ENCODE results near the gene RPL10.

Gene RPL10

GRCh38 chrX:154401918-154402621 lies 3.9 kb downstream of the RPL10 start:
- DNase-seq = no peak

DNA sequence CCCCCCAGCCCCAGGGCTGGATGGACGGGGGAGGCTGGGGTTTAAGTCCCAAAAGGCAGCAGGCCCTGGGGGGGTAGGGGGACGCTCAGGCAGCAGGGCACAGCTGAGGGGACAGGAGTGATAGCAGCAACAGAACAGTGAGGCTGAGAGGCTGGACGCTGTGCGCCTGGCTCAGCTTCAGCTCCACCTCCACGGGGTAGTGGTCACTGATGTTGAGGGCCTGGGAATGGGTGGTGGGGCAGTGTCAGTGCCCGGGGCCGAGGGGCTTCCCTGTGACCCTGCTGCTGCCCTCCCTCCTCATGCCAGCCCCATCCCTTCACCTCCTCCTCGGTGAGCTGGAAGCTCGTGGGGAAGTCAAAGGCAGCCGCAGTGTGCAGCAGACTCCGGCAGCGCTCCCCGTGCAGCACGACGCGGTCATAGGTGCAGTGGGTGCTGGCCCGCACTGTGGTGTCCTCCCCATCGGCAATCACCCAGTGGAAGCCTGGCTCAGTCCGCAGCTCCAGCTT lies 4.5 kb downstream of the RPL10 start:
- DNase-seq = no peak

DNA sequence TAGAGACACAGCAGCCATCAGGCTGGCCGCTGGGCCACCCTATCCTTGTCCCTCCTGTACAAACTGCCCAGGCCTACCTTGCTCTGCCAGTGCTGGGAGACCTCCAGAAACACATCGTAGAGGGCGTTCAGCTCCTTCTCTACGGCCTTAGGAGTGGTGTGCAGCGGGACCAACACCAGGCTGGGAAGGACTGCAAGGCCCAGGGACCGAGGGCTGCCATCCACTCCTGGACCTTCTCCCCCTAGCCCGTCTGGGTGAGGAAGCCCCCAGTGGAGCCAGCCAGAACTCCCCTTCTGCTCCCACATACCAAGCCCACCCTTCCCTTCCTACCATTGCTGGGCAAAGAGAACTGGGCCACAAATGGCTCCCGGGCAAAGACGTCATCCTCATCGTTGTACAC lies 5.0 kb downstream of the RPL10 start:
- no peak for DNase-seq

- DNase-seq = no peak
Observed at GRCh38 chrX:154403858-154404257, 5.7 kb downstream of the RPL10 start.

GRCh38 chrX:154404625-154405192 lies 6.5 kb downstream of the RPL10 start:
- DNase-seq = no peak

DNA sequence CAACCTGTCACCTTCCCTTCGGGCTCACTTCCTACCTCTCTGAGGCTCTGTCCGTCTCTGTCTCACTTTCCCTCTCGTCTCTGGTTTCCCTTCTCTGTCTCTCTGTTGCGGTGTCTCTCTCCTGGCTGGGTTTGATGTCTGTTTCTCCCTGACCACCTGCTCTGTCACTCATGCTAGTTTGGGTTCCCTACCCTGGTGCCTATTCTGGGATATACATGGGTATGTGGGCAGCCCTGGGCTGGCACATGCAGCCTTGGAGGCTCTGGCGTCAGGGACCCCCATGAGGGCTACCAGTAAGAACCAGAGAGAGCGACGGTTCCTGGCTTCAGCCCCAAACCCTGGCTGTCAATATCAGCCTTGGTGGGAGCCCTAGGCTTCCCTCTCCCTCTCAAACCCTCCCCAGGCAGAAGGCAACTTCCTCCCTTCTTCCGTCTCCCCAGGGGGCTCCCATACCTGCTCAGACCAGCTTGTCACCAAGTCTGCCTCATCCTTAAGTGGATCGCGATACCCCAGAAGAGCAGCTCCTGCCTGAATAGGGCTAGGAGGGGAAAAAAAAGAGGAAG lies 10.6 kb downstream of the RPL10 start:
- no peak for DNase-seq

- DNase-seq = peak; percentile 89
Observed at GRCh38 chrX:154409222-154409871, 11.2 kb downstream of the RPL10 start, which contains the start of gene DNASE1L1. DNASE1L1 (minus strand) TSS chrX:154409254; CDS start chrX:154405568, 3,686 bp downstream.

DNA sequence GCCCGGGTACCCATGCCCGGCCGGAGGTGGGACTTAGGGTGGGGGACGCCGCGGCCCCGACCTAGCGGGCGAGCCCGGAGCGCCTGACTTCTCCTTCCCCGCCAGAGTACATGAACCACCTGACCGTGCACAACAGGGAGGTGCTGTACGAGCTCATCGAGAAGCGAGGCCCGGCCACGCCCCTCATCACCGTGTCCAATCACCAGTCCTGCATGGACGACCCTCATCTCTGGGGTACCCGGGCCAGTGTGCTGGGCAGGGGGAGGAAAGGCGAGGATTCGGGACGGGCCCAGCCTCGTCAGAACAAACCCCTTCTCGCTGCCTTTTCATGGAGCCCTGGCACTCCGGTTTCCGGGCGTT lies 13.8 kb downstream of the RPL10 start:
- DNase-seq = peak; percentile 42

DNA sequence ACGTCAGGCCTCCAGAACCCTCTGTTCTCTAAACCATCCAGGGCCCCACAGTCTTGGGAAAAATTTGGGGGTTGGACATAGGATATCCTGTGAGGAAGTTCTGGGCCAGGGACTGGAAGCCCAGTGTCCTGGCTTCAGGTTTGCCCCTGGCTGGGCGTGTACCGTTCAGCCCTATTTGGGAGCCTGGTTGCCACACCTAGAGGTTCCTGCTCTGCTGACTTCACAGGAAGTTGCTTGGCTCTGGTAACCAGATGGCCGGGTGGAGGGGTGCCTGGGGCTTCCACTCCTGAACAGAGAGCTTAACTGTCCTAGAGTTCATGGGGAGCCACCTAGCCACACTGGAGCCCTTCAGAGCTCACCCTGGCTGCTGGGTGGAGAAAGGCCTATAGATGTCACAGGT lies 14.3 kb downstream of the RPL10 start:
- DNase-seq = peak; percentile 37

DNA sequence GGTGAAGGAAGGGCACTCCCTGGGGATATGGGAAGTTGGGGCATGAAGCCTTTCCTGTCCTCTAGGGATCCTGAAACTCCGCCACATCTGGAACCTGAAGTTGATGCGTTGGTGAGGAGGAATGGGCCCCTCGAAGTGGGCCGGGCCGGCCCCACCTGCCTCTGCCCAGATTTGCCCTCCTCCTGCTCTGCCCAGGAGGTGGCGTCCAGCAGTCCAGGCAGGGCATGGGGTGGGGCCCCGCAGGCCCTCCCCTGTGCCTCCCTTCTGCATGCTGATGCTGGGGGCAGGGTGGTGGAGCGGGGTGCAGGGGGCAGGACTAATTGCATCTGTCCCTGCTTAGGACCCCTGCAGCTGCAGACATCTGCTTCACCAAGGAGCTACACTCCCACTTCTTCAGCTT lies 15.0 kb downstream of the RPL10 start:
- no peak for DNase-seq

GRCh38 chrX:154417157-154417556 lies 19.0 kb downstream of the RPL10 start:
- DNase-seq = no peak

DNA sequence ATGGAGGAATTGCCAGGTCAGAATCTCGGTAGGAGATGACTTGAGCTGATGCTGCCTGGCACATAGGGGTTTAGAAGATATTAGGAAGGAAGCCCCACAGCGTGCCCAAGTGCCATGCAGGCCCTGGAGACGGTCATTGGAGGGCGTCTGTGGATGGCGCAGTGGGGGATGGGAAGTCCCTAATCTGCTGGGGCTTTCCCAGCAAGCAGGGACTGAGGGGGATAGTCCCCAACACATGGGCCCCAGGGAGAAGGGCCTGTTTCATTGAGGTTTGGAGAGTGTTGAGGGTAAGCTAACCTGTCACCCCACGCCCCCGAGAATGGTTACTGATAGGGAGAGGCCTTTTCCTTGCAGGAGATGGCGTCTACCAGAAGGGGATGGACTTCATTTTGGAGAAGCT lies 21.0 kb downstream of the RPL10 start:
- DNase-seq = no peak

DNA sequence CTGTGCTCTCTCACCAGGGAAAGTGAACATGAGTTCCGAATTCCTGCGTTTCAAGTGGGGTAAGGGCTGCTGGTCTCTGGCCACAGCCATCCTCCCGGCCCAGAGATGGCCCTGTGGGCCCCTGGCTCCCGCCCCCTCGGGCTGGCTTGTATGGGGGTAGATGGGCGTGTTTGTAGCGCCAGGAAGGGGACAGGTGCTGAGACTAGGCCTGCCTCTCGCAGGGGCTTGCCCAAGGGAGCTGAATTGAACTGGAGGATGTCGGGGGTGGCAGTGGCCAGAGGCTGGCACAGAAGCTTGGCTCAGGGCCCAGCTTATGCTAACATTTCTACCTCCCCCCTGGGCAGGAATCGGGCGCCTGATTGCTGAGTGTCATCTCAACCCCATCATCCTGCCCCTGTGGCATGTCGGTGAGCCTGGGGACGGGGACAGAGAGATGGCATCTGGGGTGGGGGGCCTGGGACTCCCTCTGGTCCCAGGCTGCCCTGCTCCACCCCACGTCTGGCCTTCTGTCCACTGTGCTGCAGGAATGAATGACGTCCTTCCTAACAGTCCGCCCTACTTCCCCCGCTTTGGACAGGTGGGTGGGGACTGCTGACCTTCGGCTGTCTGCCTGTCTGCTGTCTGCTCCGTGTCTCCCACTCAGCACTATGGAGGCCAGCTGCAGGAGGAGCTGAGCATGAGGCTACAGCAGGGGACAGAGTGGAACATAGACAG lies 21.7 kb downstream of the RPL10 start:
- DNase-seq = no peak

DNA sequence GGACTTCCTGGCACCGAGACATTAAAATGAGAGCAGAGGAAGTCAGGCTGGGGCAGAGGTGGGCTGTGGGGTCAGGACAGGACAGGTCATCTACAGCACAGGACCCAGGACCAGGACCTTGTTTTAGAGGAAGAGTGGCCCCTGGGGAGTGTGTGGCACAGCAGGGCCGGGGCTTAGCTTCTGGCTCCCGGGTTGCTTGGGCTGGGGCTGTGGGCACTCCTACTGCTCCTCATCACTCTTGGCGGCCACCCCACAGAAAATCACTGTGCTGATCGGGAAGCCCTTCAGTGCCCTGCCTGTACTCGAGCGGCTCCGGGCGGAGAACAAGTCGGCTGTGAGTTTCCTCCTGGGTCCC lies 22.2 kb downstream of the RPL10 start:
- no peak for DNase-seq

- peak; percentile 56 for DNase-seq
Observed at GRCh38 chrX:154426916-154427770, 29.0 kb downstream of the RPL10 start.

DNA sequence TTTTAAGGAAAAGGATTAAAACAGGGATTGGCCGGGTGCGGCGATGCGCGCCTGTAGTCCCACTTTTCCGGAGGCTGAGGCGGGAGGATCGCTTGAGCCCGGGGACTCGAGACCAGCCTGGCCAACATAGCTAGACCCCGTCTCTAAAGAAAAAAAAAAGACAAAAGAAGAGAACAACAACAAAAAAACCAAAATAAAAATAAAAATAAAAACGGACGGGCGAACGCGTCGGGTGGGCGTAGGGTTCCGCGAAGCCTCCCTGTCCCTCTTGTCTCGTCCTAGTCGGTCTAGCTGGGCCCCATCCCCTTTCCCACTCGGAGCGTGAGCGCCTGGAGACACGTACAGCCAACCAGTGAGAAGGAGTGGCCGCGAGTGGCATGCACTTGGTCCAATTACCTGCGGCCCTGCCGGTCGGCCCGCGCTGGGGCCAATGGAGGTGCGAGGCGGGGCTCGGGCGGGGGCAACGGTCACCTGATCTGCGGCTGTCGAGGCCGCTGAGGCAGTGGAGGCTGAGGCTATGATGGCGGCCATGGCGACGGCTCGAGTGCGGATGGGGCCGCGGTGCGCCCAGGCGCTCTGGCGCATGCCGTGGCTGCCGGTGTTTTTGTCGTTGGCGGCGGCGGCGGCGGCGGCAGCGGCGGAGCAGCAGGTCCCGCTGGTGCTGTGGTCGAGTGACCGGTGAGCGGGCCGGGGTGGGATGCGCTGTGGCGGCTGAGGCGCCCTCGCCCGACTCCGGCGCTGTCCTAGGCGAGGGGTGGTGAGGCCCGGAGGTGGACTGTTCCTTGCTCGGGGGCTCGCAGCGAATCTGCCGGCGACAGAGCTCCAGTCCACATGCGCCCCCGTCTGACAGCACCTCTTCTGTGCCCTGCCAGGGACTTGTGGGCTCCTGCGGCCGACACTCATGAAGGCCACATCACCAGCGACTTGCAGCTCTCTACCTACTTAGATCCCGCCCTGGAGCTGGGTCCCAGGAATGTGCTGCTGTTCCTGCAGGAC lies 30.3 kb downstream of the RPL10 start, which contains the start of gene ATP6AP1:
ATP6AP1 (plus strand) TSS at position 502 of the 996 bp plus-strand sequence; CDS start at position 518, 16 bp downstream.
- DNase-seq = peak; percentile 94

GRCh38 chrX:154429711-154430110 lies 31.5 kb downstream of the RPL10 start:
- peak; percentile 55 for DNase-seq

- DNase-seq = peak; percentile 58
Observed at GRCh38 chrX:154430479-154430878, 32.3 kb downstream of the RPL10 start.

GRCh38 chrX:154430916-154431315 lies 32.7 kb downstream of the RPL10 start:
- DNase-seq = peak; percentile 87

GRCh38 chrX:154431341-154431740 lies 33.2 kb downstream of the RPL10 start:
- peak; percentile 84 for DNase-seq

DNA sequence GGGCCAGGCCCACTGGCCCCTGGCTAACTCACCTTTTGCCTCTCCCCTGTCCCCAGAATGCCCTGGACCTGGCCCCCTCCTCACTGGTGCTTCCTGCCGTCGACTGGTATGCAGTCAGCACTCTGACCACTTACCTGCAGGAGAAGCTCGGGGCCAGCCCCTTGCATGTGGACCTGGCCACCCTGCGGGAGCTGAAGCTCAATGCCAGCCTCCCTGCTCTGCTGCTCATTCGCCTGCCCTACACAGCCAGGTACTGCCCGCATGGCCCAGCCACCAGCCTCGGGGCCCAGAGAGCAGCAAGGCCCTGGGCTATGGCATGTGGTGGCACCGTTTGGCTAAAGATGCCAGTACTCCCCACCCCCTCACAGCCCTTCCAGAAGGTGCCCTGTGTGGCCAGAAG lies 34.0 kb downstream of the RPL10 start:
- DNase-seq = no peak
